Spleen (tissue), 7 donors: ENCODE data around the gene SPEN.

Source experiments
- CTCF ChIP-seq, 11 experiments: fragments of 200-600 bp in 7 of 11; fragments of 450-650 bp in 4 of 11; sonication (generic) in 4 of 11; IDR thresholded peaks in 8 of 11; conservative IDR thresholded peaks in 3 of 11; 1 replicate in 7 of 11; 2 replicates in 4 of 11; pipeline versions ENCODE4 v1.4.0 to v1.8.0; 2016 to 2021; ENCODE audit warnings: antibody characterized with exemption in 11 of 11, inconsistent platforms in 4 of 11, mild to moderate bottlenecking in 1 of 11
- POLR2A ChIP-seq, 3 donors: fragments of 450-650 bp; IDR thresholded peaks; one replicate each; pipeline ENCODE4 v1.5.1; 2017; ENCODE audit warnings: antibody characterized with exemption in 3 of 3, mild to moderate bottlenecking in 1 of 3
- POLR2AphosphoS5 ChIP-seq, 3 donors: sonication (generic); formaldehyde crosslinking; IDR thresholded peaks; one replicate each; pipeline ENCODE4 v1.5.1; 2017; ENCODE audit warnings: antibody characterized with exemption in 3 of 3
- donor health status: DM: no; HTN: no; CAD: no; lungs with moderate emphysema.
- donor health status: DM: no; HTN: no; CAD: no.
- donor health status: DM: no; HTN: no; CAD: no.

DNA sequence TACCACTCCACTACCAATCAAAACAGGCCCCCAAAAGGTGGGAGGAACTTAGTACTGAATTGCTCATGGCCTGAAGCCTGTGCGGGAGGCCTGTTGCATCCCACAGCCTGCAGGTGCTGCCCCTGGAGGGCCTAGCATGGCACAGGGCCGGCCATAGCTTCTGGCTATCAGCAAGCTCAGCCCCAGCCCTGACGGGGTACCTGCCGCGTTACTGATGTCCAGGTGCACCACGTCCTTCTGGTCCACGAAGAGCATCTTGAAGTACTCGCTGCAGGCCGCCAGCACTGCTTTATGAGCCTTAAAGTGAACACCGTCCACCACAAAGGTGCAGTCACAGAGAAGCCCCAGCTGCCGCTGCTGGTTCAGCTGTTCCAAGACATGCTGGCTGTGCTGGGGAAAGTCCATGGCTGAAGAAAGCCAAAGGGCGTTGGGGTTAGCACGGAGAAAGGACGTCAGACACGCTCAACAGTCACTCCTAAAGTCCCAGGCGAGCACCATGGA, 100.6 kb downstream of the SPEN start:
- TF ChIP-seq POLR2A (IDR thresholded peaks at IDR 0.05): no peak
- TF ChIP-seq CTCF (IDR thresholded peaks at IDR 0.05 in 8 of 11, conservative IDR thresholded peaks at IDR 0.05 in 3 of 11): no peak
- TF ChIP-seq POLR2AphosphoS5 (IDR thresholded peaks at IDR 0.05): peak in 1 of 3 donors; percentile 50
